ENCODE measurements around the gene PRR7. TPM values are rescaled to one million over a fixed set of nuclear protein-coding genes. Genes with fewer than 3 reads are reported as not detected.
A peak's percentile ranks its signal among the peaks of the same experiment; 100 is the strongest.

Gene PRR7
- total and polyA plus RNA-seq, 2 of the 13 experiments (the other 11 are each of a cell fraction or from before 2014, with no cell fraction given) = 4.8 to 5.0 TPM

- no peak for TF ChIP-seq ZNF646 (CRISPR knock-in tag; IDR thresholded peaks at IDR 0.05)
- no peak for TF ChIP-seq ZNF274 (CRISPR knock-in tag; IDR thresholded peaks at IDR 0.05)
- TF ChIP-seq ZNF598 (CRISPR knock-in tag; IDR thresholded peaks at IDR 0.05; ENCODE audit: borderline replicate concordance) = no peak
- peak; percentile 62 for TF ChIP-seq ZNF740 (CRISPR knock-in tag; IDR thresholded peaks at IDR 0.05)
- TF ChIP-seq MAX (IDR thresholded peaks at IDR 0.05) = peak; percentile 27; the same call in 1 of the 2 replicates
- TF ChIP-seq SRY (CRISPR knock-in tag; IDR thresholded peaks at IDR 0.05) = no peak
- TF ChIP-seq ZBTB7A (CRISPR knock-in tag; IDR thresholded peaks at IDR 0.05) = peak; percentile 96
- TF ChIP-seq ZMYM4 (CRISPR knock-in tag; IDR thresholded peaks at IDR 0.05) = peak; percentile 58
- TF ChIP-seq HNRNPK (IDR thresholded peaks at IDR 0.05; ENCODE audit: low read depth, low read length, poor library complexity, severe bottlenecking) = peak; percentile 84
- TF ChIP-seq SP4 (CRISPR knock-in tag; IDR thresholded peaks at IDR 0.05) = peak; percentile 72; the same call in 1 of the 2 replicates
- TF ChIP-seq CTCF (CRISPR knock-in tag; IDR thresholded peaks at IDR 0.05) = peak; percentile 83
- TF ChIP-seq SOX13 (IDR thresholded peaks at IDR 0.05) = no peak
- TF ChIP-seq SOX13 (CRISPR knock-in tag; conservative IDR thresholded peaks at IDR 0.05 in 1 of 2, IDR thresholded peaks at IDR 0.05 in 1 of 2) = no peak
- TF ChIP-seq JDP2 (CRISPR knock-in tag; IDR thresholded peaks at IDR 0.05; ENCODE audit: borderline replicate concordance) = no peak
- TF ChIP-seq NFE2 (CRISPR knock-in tag; IDR thresholded peaks at IDR 0.05) = no peak
- TF ChIP-seq STAG1 (CRISPR knock-in tag; IDR thresholded peaks at IDR 0.05) = peak; percentile 64
- TF ChIP-seq ZBTB38 (CRISPR knock-in tag; IDR thresholded peaks at IDR 0.05) = peak; percentile 86
- TF ChIP-seq PPARG (CRISPR knock-in tag; conservative IDR thresholded peaks at IDR 0.05) = 0 out of 2 replicates have a peak, but pooled peaks have one; percentile 23
- peak; percentile 37 for TF ChIP-seq ZFP91 (CRISPR knock-in tag; IDR thresholded peaks at IDR 0.05; ENCODE audit: borderline replicate concordance)
- TF ChIP-seq ZFX (CRISPR knock-in tag; IDR thresholded peaks at IDR 0.05; ENCODE audit: low read depth) = peak; percentile 27; the same call in 1 of the 2 replicates
Measured at GRCh38 chr5:177491429-177491945, 44.9 kb downstream of the PRR7 start (continued).

All from HepG2 (cell line).